Right lobe of liver (tissue), 6 donors: Measurements from ENCODE around the gene POLG. TPM values are rescaled to one million over a fixed set of nuclear protein-coding genes. Genes with fewer than 3 reads are reported as not detected.

Source experiments
- ATAC-seq, 4 donors: fragments of 200-7000 bp; cut with Tn5 transposase; one replicate each; pipeline ENCODE4 v1.9.1; 2020; ENCODE audit warnings: mild to moderate bottlenecking in 4 of 4, moderate library complexity in 4 of 4
- DNase-seq, 3 donors: peaks; one replicate each; pipeline ENCODE4 v3.0.0-alpha.2; 2020
- H3K27ac ChIP-seq, 3 donors: fragments of 200-600 bp; one replicate each; pipeline ENCODE4 v1.8.0; 2022
- H3K27me3 ChIP-seq, 2 donors: fragments of 200-600 bp; one replicate each; pipeline ENCODE4 v1.8.0; 2022
- H3K36me3 ChIP-seq, 4 donors: fragments of 200-600 bp; sonication (generic) in 1 of 4; one replicate each; pipeline versions ENCODE4 v1.5.1 to v1.8.0; 2017 to 2022; ENCODE audit warnings: control low read depth in 1 of 4
- H3K4me1 ChIP-seq, 4 donors: fragments of 200-600 bp; sonication (generic) in 1 of 4; one replicate each; pipeline versions ENCODE4 v1.5.1 to v1.8.0; 2017 to 2022; ENCODE audit warnings: control low read depth in 1 of 4
- H3K4me3 ChIP-seq, 3 donors: fragments of 200-600 bp; one replicate each; pipeline ENCODE4 v1.8.0; 2022
- H3K9me3 ChIP-seq, 4 donors: fragments of 200-600 bp; sonication (generic) in 1 of 4; one replicate each; pipeline versions ENCODE4 v1.5.1 to v1.8.0; 2017 to 2022; ENCODE audit warnings: control low read depth in 1 of 4
- POLR2A ChIP-seq: fragments of 450-650 bp; IDR thresholded peaks from one replicate; pipeline ENCODE4 v1.6.1; 2017; ENCODE audit warnings: antibody characterized with exemption, mild to moderate bottlenecking
- WGBS: methylation state at CpG from one replicate; pipeline ENCODE4 v1.1.6; 2018; ENCODE audit warnings: low coverage, low lambda C conversion rate; ENCODE audit not compliant: insufficient coverage; ENCODE audit errors: missing lambda C conversion rate; 5-methylcytosine and 5-hydroxymethylcytosine counted together
- intact Hi-C, 2 donors: fragments of 100-400 bp; cut with DNase I; formaldehyde crosslinking; loops; one replicate each; pipeline versions ENCODE4 v1.11.2 to v1.14.1; 2022
- total RNA-seq, 6 experiments: library from RNA; depleted of rRNA in 2 of 6; stranded (reverse); fragments of >200 nt in 2 of 6; fragmentation: NEBNext Ultra II Directional in 3 of 6; extraction: Animal tissue kit (Norgen Biotek cat#: 25700) in 3 of 6; gene quantifications; one replicate each; pipeline versions ENCODE4 v1.1.0 to v1.2.4, GENCODE V29; 2016 to 2023
- TF ChIP-seq, protein P1 (sequence below), 4 donors: fragments of 200-600 bp in 3 of 4; fragments of 450-650 bp in 1 of 4; IDR thresholded peaks; one replicate each; pipeline versions ENCODE4 v1.5.1 to v1.8.0; 2016 to 2022; ENCODE audit warnings: antibody characterized with exemption in 4 of 4, mild to moderate bottlenecking in 2 of 4
- donor health status: DM: no; HTN: yes; CAD: no.
- donor health status: DM: no; HTN: no; CAD: no.
- donor health status: DM: no; HTN: no; CAD: no.
- donor health status: DM: no; HTN: yes; CAD: no.
- donor health status: DM: no; HTN: yes; CAD: no.

Gene POLG
- total RNA-seq, 6 experiments from 2014 or later = 26.3 to 34.7 (median 30.3) TPM

- intact Hi-C loops = no loop called here
- no peak for ATAC-seq
- H3K4me3 ChIP-seq = no peak overlapping the region
Observed at GRCh38 chr15:89346516-89347231, 12.1 kb upstream of the POLG start.

GRCh38 chr15:89345248-89345647 is 10.6 kb upstream of the POLG start:
- TF ChIP-seq POLR2A = no peak
- TF ChIP-seq, protein P1, sequence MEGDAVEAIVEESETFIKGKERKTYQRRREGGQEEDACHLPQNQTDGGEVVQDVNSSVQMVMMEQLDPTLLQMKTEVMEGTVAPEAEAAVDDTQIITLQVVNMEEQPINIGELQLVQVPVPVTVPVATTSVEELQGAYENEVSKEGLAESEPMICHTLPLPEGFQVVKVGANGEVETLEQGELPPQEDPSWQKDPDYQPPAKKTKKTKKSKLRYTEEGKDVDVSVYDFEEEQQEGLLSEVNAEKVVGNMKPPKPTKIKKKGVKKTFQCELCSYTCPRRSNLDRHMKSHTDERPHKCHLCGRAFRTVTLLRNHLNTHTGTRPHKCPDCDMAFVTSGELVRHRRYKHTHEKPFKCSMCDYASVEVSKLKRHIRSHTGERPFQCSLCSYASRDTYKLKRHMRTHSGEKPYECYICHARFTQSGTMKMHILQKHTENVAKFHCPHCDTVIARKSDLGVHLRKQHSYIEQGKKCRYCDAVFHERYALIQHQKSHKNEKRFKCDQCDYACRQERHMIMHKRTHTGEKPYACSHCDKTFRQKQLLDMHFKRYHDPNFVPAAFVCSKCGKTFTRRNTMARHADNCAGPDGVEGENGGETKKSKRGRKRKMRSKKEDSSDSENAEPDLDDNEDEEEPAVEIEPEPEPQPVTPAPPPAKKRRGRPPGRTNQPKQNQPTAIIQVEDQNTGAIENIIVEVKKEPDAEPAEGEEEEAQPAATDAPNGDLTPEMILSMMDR (IDR thresholded peaks at IDR 0.05) = no peak
- DNase-seq = no peak
- Histone ChIP-seq H3K9me3 (no peaks in the 10 kb centered on the region), H3K27ac (no peak overlapping the region), H3K4me1 (no peaks in the 10 kb centered on the region), H3K27me3 (no peaks in the 10 kb centered on the region), H3K4me3 (no peak overlapping the region), H3K36me3 (no peaks in the 10 kb centered on the region)
- 75% methylated on average over 4 of the region's 4 CpGs for WGBS
- intact Hi-C loops = no loop called here
- ATAC-seq = no peak

More at GRCh38 chr15:89346516-89347231, 12.1 kb upstream of the POLG start:
- Histone ChIP-seq H3K9me3 (no peaks in the 10 kb centered on the region), H3K27ac (no peak overlapping the region), H3K36me3 (no peaks in the 10 kb centered on the region), H3K27me3 (no peaks in the 10 kb centered on the region), H3K4me1 (no peaks in the 10 kb centered on the region)
- DNase-seq = no peak
- TF ChIP-seq, protein P1 (IDR thresholded peaks at IDR 0.05) = no peak
- TF ChIP-seq POLR2A = no peak
- WGBS = 47% methylated on average over 5 of the region's 10 CpGs

GRCh38 chr15:89342840-89343239 is 8.2 kb upstream of the POLG start:
- DNase-seq (no peak), ATAC-seq (no peak)
- no peaks in the 10 kb centered on the region for H3K9me3 ChIP-seq
- intact Hi-C loops = no loop called here
- H3K27ac ChIP-seq = no peak overlapping the region
- H3K27me3 ChIP-seq = no peaks in the 10 kb centered on the region
- H3K4me1 ChIP-seq = no peaks in the 10 kb centered on the region
- WGBS = 70% methylated on average over 2 of the region's 3 CpGs
- no peaks in the 10 kb centered on the region for H3K36me3 ChIP-seq
- TF ChIP-seq, protein P1 (IDR thresholded peaks at IDR 0.05) = no peak
- no peak for TF ChIP-seq POLR2A
- no peak overlapping the region for H3K4me3 ChIP-seq

DNA sequence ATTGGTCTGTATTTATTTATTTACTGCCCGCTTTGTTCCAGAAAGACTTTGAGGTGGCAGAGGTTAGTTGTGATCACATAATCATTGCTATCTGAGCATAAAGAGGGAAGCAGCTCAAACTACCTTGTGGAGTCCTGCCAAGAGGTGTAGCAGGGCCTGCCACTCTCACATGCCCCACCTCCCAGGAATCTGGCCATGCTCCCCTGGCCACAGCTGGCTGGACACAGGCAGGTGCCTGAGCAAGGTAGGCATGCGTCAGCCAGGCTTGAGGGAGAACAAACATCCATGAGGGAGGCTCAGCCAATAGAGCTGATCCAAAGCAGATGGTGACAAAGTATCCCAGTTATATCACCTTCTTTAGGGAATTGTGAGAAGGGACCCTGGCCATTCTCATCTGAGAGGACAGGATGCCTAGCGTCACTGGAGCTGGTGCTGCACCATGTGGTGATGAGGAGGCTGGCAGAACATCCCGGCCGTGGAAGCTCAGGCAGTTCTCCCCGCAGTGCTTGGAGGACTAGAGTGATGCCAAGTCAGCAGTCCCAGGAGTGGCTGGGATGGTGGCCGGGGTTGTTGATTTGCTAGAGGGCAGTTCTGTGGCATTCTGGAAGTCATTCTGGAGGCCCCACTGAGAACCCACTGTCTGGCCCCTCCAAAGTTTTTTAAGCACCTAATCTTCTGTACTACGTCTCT is 6.8 kb upstream of the POLG start:
- no peak for TF ChIP-seq POLR2A
- TF ChIP-seq, protein P1 (IDR thresholded peaks at IDR 0.05) = no peak
- no peaks in the 10 kb centered on the region for H3K36me3 ChIP-seq
- no peak for ATAC-seq
- no peak for DNase-seq
- H3K4me1 ChIP-seq = no peaks in the 10 kb centered on the region
- intact Hi-C loops = no loop called here
- no peaks in the 10 kb centered on the region for H3K9me3 ChIP-seq
- no peak overlapping the region for H3K27ac ChIP-seq
- H3K4me3 ChIP-seq = no peak overlapping the region
- no peaks in the 10 kb centered on the region for H3K27me3 ChIP-seq
- WGBS = 89% methylated on average over 4 of the region's 8 CpGs
